ENCODE data around the gene DNAJB13.

DNA sequence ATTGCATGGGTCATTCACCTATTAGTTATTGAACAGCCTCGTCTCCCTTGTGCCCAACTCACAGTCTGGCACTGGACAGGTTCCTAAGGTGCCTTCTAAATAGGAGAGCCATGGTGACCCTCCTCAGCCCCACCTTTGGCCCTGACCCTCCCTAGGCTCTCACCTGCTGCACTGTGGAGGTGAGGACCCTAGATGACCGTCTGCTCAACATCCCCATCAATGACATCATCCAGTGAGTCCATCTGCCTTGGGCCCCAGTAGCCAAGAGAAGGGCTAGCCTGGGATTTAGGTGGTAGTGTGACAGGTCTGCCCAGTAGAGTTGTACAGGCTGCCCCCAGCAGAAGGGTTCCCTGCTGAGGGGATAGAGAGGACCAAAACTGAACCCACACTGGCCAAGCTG, 18.3 kb downstream of the DNAJB13 start:
- TF ChIP-seq, protein P1, sequence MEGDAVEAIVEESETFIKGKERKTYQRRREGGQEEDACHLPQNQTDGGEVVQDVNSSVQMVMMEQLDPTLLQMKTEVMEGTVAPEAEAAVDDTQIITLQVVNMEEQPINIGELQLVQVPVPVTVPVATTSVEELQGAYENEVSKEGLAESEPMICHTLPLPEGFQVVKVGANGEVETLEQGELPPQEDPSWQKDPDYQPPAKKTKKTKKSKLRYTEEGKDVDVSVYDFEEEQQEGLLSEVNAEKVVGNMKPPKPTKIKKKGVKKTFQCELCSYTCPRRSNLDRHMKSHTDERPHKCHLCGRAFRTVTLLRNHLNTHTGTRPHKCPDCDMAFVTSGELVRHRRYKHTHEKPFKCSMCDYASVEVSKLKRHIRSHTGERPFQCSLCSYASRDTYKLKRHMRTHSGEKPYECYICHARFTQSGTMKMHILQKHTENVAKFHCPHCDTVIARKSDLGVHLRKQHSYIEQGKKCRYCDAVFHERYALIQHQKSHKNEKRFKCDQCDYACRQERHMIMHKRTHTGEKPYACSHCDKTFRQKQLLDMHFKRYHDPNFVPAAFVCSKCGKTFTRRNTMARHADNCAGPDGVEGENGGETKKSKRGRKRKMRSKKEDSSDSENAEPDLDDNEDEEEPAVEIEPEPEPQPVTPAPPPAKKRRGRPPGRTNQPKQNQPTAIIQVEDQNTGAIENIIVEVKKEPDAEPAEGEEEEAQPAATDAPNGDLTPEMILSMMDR (IDR thresholded peaks at IDR 0.05; ENCODE audit: low read length): no peak
- no peak for TF ChIP-seq EZH2 (IDR thresholded peaks at IDR 0.05; ENCODE audit: borderline replicate concordance, low read length)
